Urinary bladder (tissue), 4 donors: ENCODE data around the gene LCN1. TPM values are rescaled to one million over a fixed set of nuclear protein-coding genes. Genes with fewer than 3 reads are reported as not detected.

Experiments
- DNase-seq: peaks from one replicate; pipeline ENCODE4 v3.0.0-alpha.2; 2015; ENCODE audit errors: extremely low spot score
- H3K27ac ChIP-seq: one replicate; pipeline ENCODE4 v1.5.1; 2013; ENCODE audit warnings: low read depth, mild to moderate bottlenecking, moderate library complexity
- H3K36me3 ChIP-seq: one replicate; pipeline ENCODE4 v1.6.1; 2013; ENCODE audit warnings: mild to moderate bottlenecking, moderate library complexity; ENCODE audit not compliant: insufficient read depth
- H3K4me1 ChIP-seq: one replicate; pipeline ENCODE4 v1.6.1; 2013; ENCODE audit warnings: mild to moderate bottlenecking, moderate library complexity; ENCODE audit not compliant: insufficient read depth
- H3K4me3 ChIP-seq: one replicate; pipeline ENCODE4 v1.5.1; 2013; ENCODE audit warnings: low read depth, low read length
- WGBS: extraction: QIAGEN DNeasy Blood & Tissue Kit; methylation state at CpG from one replicate; pipeline ENCODE4 v1.1.7; 2013; 5-methylcytosine and 5-hydroxymethylcytosine counted together
- polyA plus RNA-seq: library from polyadenylated mRNA; stranded (reverse); fragments of 200-250 nt; gene quantifications from one replicate; pipeline ENCODE4 v1.2.3, GENCODE V29; 2013
- total RNA-seq: library from RNA; depleted of rRNA; stranded (reverse); fragments of >200 nt; gene quantifications from one replicate; pipeline ENCODE4 v1.2.3, GENCODE V29; 2014
- donor health status: healthy with polysubstance abuse.
- donor health status: healthy.

The LCN1 gene
- total and polyA plus RNA-seq, 2 donors = not detected

DNA sequence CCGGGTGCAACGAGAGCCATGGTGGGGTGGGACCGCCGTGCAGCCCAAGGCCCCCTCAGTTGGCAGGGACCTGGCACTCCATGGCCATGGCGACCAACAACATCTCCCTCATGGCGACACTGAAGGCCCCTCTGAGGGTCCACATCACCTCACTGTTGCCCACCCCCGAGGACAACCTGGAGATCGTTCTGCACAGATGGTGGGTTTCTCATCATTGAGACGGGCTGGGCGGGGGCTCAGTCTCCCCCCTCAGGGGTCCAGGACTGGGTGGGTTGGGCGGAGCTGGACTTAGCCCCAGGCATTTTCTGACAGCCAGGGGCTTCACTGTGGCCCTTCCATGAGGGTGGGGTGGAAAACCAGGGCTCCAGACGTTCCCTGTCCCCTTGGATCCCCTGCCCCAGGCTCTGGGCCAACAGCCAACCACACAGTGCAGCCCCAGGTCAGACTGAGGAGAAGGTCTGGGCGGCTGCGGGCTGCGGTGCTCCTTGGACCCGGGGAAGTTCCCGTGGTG is 41.0 kb downstream of the LCN1 start:
- H3K4me3 ChIP-seq = no peak overlapping the region
- no peaks in the 10 kb centered on the region for H3K36me3 ChIP-seq
- DNase-seq = no peak
- H3K27ac ChIP-seq = no peak overlapping the region
- no peaks in the 10 kb centered on the region for H3K4me1 ChIP-seq
- WGBS = 89% methylated on average over 17 of the region's 17 CpGs

DNA sequence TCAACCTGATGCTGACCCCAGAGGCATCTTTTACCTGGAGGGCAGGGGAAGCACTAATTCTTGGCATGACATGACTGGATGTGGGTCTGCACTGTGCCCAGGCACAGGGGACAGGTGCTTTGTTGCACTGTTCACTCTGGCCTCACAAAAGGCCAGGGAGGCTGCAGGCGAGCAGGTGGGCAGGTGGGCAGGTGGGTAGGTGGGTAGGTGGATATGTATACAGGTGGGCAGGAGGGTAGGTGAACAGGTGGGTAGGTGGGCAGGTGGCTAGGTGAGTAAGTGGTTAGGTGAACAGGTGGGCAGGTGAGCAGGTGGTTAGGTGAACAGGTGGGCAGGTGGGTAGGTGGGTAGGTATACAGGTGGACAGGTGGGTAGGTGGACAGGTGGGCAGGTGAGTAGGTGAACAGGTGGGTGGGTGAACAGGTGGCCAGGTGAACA is 41.8 kb downstream of the LCN1 start:
- no peak overlapping the region for H3K4me3 ChIP-seq
- no peaks in the 10 kb centered on the region for H3K4me1 ChIP-seq
- H3K27ac ChIP-seq = no peak overlapping the region
- DNase-seq = no peak
- no peaks in the 10 kb centered on the region for H3K36me3 ChIP-seq
- WGBS = 79% methylated on average over 1 of the region's 1 CpG

DNA sequence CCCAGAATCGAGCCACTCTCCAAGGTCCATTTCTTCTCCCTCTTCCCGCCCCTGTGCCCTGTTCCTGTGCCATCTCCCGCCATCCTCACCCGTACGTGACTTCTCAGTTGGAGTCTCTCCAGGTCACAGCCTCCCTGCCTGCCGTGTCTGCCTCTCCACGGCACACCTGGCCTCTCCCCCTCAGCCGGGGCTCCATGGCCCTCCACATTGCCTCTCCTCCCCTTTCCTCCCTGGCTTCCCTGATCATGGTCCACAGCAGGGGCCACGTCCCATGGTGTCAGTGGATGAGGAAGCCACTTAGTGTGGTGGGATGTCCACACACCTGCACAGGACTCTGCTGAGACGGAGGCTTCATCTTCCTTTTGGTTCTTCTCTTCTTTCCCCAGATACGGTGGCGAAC is 42.6 kb downstream of the LCN1 start:
- 79% methylated on average over 12 of the region's 12 CpGs for WGBS
- DNase-seq = no peak
- no peak overlapping the region for H3K4me3 ChIP-seq
- H3K27ac ChIP-seq = no peak overlapping the region
- H3K4me1 ChIP-seq = no peaks in the 10 kb centered on the region
- no peaks in the 10 kb centered on the region for H3K36me3 ChIP-seq

DNA sequence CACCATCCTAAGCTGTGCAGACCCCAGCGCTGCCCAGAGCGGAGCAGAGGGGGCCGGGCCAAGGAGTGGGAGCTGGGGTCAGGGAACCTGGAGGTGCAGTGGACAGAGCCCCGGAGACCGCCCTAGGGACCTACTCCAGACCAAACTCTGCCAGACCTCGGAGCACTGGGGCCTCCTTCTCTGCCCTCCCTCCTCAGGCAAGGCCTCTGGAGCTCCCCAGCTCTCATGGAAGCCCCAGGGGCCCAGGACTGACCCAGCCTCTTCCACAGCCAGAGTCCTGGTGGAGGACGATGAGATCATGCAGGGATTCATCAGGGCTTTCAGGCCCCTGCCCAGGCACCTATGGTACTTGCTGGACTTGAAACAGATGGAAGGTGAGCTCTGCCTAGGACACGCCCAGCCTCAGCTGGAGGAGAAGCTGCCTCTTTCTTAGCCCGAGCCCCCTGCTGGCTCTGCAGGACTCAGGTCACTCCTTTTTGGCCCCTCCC is 43.9 kb downstream of the LCN1 start:
- 76% methylated on average over 9 of the region's 9 CpGs for WGBS

DNA sequence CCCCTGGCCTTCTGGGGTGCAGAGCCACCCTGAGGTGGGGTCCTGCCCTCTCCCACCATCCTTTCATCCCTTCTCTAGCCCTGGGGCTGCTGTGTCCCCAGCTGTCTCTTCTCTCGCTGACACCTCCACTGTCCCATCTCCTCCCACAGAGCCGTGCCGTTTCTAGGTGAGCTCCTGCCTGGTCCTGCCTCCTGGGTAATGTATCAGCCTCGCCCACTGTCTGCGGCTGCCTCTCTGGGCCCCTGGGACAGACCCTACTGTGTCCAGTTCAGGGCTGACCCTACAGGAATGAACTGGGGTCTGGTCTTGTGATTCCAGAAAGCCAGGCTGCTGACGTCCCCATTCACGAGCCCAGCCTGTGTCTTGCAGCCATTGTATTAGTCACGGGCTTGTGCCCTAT is 44.4 kb downstream of the LCN1 start:
- DNase-seq = no peak
- WGBS = 56% methylated on average over 8 of the region's 8 CpGs
- Histone ChIP-seq H3K36me3 (no peaks in the 10 kb centered on the region), H3K27ac (no peak overlapping the region), H3K4me1 (no peaks in the 10 kb centered on the region), H3K4me3 (no peak overlapping the region)

More for the DNA sequence above, 43.9 kb downstream of the LCN1 start:
- H3K36me3 ChIP-seq = no peaks in the 10 kb centered on the region
- H3K4me1 ChIP-seq = no peaks in the 10 kb centered on the region
- H3K27ac ChIP-seq = no peak overlapping the region
- no peak overlapping the region for H3K4me3 ChIP-seq
- no peak for DNase-seq

DNA sequence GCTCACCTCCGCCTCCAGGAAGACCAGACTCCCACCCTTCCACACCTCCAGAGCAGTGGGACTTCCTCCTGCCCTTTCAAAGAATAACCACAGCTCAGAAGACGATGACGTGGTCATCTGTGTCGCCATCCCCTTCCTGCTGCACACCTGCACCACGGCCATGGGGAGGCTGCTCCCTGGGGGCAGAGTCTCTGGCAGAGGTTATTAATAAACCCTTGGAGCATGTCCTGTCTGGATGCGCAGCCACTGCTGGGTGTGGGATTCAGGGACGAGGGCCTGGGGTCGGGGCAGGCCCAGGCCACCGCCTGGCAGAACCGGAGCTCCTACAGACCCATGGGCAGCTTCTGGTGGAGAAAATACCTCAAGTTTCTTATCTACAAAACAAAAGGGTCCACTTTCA is 45.3 kb downstream of the LCN1 start:
- 76% methylated on average over 10 of the region's 10 CpGs for WGBS
- no peak overlapping the region for H3K4me3 ChIP-seq
- H3K4me1 ChIP-seq = no peaks in the 10 kb centered on the region
- no peak for DNase-seq
- H3K27ac ChIP-seq = no peak overlapping the region
- H3K36me3 ChIP-seq = no peaks in the 10 kb centered on the region

DNA sequence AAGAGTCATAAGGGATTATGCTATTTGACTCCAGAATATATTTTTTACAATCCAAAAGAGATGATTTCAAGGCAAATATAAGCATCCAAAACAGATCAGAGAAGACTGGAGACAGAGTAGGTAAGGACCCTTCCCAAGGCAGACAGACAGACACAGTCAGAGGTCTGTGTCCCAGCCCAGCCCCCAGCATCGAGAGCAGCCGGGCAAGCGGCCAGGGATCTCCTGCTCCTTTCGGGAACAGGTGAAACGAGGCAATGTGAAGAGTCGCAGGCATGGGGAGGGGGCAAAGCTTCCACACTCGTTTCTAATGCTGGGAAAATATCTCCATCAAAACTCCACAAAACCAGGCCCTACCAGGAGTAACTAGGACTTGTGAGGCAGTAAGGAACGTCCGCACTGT is 46.1 kb downstream of the LCN1 start:
- DNase-seq = no peak
- Histone ChIP-seq H3K4me3 (no peak overlapping the region), H3K27ac (no peak overlapping the region), H3K36me3 (no peaks in the 10 kb centered on the region), H3K4me1 (no peaks in the 10 kb centered on the region)
- WGBS = 59% methylated on average over 9 of the region's 9 CpGs

DNA sequence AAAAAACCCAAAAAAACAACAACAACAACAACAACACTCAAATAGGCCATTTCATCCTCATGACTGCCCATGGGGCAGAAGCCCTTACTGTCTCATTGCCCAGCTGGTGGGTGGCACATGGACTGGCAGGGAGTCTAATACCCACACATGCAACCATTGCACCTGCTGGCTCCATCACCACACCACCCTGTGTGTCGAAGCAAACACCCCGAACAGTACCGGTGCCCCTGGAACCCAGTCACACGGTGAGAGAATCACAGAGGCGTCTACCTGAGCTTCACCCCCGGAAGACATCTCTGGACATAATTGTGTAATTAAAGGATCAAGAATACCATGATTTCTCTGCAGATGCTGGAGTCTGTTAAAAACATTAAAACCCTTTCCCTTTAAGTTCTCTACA is 46.8 kb downstream of the LCN1 start:
- Histone ChIP-seq H3K4me3 (no peak overlapping the region), H3K4me1 (no peaks in the 10 kb centered on the region), H3K36me3 (no peaks in the 10 kb centered on the region), H3K27ac (no peak overlapping the region)
- DNase-seq = no peak
- WGBS = 91% methylated on average over 6 of the region's 6 CpGs

DNA sequence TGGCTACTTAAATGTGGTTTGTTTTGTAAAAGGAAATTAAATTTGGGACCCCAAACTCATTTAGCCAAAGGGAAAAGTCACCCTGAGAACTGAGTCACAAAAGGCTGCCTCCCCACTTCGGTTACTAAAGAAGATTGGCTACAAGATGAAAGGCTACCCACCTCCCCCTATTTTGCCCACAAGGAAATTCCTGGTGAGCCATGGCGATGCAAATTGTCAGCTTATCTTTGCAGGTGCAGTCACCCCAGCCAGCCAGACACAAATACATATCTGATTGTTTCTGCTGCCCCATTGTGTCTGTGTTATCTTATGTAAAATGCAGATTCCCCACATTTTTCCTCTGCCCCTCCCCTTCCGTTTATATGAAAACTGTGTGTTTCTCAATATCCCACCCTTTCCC is 49.2 kb downstream of the LCN1 start:
- H3K36me3 ChIP-seq = no peaks in the 10 kb centered on the region
- H3K27ac ChIP-seq = no peak overlapping the region
- no peaks in the 10 kb centered on the region for H3K4me1 ChIP-seq
- 51% methylated on average over 3 of the region's 3 CpGs for WGBS
- DNase-seq = no peak
- H3K4me3 ChIP-seq = no peak overlapping the region

DNA sequence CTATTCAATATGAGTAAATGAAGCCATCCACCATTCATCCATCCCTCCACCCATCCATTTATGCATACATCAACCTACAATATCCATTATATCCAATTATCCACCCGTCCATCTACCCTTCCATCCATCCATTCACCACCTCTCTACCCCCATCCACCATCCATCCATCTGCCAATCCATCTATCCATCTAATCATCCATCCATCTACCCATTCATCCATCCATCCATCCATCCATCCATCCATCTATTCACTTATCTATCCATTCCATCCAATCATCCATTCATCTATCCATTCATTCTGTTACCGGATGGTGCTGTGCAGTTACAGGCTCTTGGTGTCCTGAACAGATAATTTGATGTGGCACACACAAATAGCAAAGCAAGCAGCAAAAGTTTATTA is 51.0 kb downstream of the LCN1 start:
- 77% methylated on average over 2 of the region's 2 CpGs for whole genome bisulfite sequencing
- H3K4me1 ChIP-seq = no peaks in the 10 kb centered on the region
- no peak for DNase-seq
- H3K27ac ChIP-seq = no peak overlapping the region
- no peaks in the 10 kb centered on the region for H3K36me3 ChIP-seq
- H3K4me3 ChIP-seq = no peak overlapping the region

DNA sequence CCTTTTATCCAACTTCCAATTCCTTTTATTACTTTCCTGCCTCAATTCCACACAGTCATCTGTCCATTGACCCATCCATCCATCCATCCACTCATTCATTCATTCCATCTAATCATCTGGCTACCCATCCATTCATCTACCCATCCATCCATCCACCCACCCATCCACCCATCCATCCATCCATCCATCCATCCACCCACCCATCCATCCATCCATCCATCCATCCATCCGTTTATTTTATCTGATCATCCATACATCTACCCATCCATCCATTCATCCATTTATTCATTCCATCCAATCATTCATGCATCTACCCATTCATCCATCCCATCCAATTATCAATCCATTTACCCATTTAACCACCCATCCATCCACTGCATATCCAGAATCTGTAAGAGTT is 51.9 kb downstream of the LCN1 start:
- DNase-seq = no peak
- no peaks in the 10 kb centered on the region for H3K36me3 ChIP-seq
- 91% methylated on average over 1 of the region's 1 CpG for WGBS

DNA sequence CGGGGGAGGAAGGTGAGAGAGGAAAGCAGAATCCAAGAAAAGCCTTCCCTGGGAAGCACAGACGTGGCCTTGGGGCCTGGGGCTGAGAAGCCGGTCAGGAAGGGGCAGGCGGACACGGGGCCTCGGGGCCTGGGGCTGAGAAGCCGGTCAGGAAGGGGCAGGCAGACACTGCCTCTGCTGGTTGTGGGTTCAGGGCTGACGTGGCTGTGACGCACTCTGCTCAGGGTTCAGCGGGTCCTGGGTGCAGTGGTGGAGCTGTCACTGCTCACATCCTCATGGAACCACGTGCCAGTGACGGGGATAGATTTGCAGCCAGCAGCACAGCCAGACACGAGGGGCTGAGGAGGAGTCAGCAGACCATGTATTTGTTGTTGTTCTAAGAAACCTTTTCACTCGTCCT is 53.1 kb downstream of the LCN1 start:
- no peaks in the 10 kb centered on the region for H3K36me3 ChIP-seq
- no peak overlapping the region for H3K4me3 ChIP-seq
- no peak overlapping the region for H3K27ac ChIP-seq
- 73% methylated on average over 14 of the region's 14 CpGs for WGBS
- no peaks in the 10 kb centered on the region for H3K4me1 ChIP-seq
- no peak for DNase-seq

More for the DNA sequence above, 51.9 kb downstream of the LCN1 start:
- no peaks in the 10 kb centered on the region for H3K4me1 ChIP-seq
- no peak overlapping the region for H3K27ac ChIP-seq
- H3K4me3 ChIP-seq = no peak overlapping the region

DNA sequence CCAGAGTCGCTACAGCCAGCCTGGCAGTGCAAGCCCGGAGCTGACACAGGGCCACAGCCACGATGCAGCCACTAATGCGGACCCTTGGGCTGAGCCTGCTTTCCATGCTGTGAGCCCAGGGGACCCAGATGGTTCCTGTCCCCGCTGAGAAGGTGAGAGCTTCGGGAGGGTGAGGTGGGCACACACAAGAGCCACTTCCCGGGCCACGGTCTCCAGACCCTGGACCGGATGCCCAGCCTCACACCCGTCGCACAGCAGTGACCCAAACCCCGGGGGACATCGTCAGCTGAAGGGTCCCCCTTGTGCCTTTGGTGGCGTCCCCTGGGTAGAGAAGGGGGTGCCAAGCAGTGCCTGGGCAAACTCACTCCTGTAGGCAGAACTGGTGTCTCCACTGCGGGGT is 53.7 kb downstream of the LCN1 start:
- no peak overlapping the region for H3K4me3 ChIP-seq
- no peaks in the 10 kb centered on the region for H3K4me1 ChIP-seq
- H3K36me3 ChIP-seq = no peaks in the 10 kb centered on the region
- 90% methylated on average over 15 of the region's 15 CpGs for WGBS
- DNase-seq = no peak
- no peak overlapping the region for H3K27ac ChIP-seq
